Measurements from ENCODE around the gene ELL2.

ELL2 gene

DNA sequence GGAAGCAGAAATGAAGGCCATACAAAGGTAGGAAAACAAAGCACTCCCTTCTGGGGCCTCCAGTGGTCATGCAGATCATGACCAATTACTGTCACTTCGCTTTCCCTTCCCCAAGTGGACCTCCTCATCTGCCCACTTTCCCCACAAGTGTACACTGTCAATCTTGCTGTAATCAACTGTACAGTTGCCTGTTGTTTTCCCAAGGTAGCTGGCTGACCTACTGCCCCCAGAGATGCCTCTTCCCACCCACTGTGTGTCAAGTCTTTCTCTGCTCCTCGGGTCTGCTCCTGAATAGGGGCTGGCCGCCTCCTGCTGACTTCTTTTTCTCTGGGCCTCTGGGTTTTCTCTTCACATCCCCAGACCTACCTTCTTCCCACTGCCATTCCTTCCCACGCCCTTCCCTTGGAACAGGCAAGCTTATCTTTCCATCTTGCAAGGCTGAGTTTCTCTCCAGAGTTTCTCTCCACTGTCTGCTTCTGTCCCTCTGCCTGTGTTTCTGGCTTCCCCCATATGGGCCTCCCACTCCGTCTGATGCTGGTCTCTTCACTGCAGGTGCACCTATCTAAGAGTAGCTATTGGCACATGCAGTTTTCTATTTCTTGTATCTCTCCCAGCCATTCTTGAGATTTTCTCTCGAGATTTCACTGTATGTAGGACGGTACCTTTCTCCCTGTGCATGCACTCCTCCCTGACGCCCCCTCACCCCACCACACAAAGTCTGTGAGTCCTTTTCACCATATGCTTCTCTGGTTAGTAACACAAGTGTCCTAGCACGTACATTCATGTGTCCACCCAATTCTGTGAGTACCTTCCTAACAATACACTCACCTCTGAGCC, 2.4 kb downstream of the ELL2 start:
- no peak for DNase-seq (ENCODE audit: low read depth)
- H3K4me3 ChIP-seq (ENCODE audit: control insufficient read depth, low read depth, low read length), result peak overlapping the region; percentile 95
- TF ChIP-seq, protein P1, sequence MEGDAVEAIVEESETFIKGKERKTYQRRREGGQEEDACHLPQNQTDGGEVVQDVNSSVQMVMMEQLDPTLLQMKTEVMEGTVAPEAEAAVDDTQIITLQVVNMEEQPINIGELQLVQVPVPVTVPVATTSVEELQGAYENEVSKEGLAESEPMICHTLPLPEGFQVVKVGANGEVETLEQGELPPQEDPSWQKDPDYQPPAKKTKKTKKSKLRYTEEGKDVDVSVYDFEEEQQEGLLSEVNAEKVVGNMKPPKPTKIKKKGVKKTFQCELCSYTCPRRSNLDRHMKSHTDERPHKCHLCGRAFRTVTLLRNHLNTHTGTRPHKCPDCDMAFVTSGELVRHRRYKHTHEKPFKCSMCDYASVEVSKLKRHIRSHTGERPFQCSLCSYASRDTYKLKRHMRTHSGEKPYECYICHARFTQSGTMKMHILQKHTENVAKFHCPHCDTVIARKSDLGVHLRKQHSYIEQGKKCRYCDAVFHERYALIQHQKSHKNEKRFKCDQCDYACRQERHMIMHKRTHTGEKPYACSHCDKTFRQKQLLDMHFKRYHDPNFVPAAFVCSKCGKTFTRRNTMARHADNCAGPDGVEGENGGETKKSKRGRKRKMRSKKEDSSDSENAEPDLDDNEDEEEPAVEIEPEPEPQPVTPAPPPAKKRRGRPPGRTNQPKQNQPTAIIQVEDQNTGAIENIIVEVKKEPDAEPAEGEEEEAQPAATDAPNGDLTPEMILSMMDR (IDR thresholded peaks at IDR 0.05; ENCODE audit: control insufficient read depth, insufficient read depth, low read depth, low read length, missing control alignments), result no peak

DNA sequence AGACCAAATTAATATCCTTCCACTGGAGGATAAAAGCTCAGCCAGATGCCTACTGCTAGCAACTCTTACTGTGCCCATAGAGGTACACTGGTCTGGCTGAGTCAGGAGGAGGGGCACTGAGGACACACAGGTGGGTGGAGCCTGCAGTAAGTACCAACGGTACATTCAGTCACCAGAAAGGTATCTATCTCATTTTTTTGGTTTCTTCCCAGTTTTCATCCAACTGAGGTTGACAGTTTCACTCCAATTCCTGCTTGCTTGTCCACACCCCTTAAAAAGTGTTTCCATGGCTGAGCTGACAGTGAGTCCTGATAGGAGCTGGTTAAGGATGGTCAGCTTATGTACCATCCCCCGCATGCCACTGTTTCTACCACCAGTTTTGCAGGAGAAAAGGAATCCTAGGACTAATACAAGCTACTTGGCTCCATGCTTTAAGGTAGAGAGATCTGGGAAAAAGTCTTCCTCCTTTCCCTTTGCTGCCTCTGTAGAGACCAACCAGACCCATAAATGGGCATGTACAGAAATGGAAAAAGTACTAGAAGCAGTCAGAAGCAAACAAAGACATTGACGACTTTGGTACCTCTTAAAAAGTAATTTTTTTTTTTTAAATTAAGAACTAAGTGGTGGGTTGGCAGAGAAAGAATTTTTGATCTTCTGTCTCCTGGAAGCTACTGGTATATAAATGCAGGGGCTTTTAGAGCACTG, 3.2 kb downstream of the ELL2 start:
- TF ChIP-seq, protein P1 (IDR thresholded peaks at IDR 0.05; ENCODE audit: control insufficient read depth, insufficient read depth, low read depth, low read length, missing control alignments), result no peak
- peak overlapping the region; percentile 95 for H3K4me3 ChIP-seq (ENCODE audit: control insufficient read depth, low read depth, low read length)
- no peak for DNase-seq (ENCODE audit: low read depth)

DNA sequence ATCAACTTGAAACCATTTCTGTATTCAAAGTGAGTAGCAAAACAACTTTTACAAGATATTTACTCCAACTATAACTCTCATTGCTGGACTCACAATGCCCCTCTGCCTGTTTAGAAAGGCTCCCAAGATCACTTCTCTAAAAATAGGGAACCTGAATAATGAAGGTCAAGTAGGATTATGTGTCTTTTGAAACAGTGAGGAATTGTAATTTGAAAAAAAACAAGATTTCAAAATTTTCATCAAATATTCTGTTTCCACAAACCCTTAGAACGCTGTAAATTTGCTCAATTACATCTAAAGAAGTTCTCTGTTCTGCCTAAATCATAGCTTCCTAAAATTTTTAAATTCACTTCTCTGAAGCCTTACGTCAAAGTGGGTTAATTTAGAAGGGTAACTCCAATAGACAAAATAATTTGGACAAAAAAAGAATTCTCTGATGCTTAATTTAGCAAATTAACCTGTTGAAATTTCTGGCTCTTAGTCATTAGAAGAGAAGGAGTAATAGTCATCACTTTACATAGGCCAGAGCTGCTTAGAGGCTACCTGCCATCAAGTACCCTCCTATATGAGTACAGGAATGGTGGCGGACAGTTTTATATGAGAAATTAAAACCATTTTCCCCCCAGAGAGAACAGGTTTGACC, 4.0 kb downstream of the ELL2 start:
- DNase-seq (ENCODE audit: low read depth), result no peak
- TF ChIP-seq, protein P1 (IDR thresholded peaks at IDR 0.05; ENCODE audit: control insufficient read depth, insufficient read depth, low read depth, low read length, missing control alignments), result no peak
- peak overlapping the region; percentile 95 for H3K4me3 ChIP-seq (ENCODE audit: control insufficient read depth, low read depth, low read length)

DNA sequence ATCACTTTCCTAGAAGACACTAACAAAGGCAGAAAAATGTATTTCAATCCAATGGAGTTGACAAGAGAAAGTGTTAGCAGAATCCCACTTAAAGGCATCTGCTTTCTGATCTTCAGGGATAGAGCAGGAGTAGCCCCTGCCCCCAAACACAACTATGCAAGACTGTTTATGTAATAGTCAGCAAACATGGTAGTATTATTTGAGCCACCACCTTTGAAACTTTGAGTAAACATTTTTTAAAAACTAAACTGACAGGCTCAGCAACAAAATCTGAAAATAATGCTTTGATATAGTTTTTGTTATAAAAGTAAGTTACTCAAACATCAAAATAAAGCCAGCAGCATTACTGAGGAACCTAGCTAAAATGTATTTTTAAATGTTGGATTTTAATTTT, 4.8 kb downstream of the ELL2 start:
- no peak for DNase-seq (ENCODE audit: low read depth)
- TF ChIP-seq, protein P1 (IDR thresholded peaks at IDR 0.05; ENCODE audit: control insufficient read depth, insufficient read depth, low read depth, low read length, missing control alignments), result no peak
- H3K4me3 ChIP-seq (ENCODE audit: control insufficient read depth, low read depth, low read length), result no peak overlapping the region; the same call in 1 of the 2 replicates

DNA sequence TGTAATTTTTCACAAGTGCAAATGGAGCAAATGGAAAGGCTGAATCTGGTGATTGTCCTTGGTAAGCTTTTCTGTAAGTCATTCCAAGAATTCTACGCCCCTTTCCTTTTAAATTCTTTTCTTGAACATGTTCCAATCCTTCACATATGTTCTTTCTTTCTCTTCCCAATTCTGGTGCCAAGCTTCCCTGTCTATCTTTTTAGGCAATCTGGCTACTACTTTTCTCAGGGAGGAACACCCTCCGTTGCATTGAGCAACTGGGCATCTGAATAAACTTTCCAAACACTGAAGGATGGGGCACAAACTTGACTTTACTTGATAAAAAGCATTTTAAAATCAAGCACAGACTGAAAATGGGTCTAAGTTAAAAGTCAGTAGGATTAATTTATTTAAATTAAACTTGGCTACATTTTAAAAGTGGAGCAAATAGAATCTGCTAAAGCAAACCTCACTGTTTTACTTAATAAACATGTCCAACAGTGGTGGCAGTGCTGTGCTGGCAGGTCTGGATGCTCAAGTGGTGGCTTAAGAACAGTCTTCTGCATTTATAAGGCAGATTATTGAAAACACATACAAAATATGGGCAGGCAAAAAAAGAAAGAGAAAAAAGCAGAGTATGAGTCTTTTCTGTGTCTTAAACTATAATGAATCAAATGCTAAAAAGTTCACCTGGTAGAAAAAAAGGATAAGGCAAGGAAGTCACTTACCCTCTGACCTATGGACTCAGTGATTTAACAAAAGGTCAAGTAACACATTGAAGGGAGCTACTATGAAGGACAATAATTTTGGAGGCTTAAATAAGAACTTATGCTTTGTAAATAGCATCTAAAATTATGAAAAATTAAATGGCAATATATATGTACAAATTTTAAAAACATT, 5.4 kb downstream of the ELL2 start:
- no peak overlapping the region for H3K4me3 ChIP-seq (ENCODE audit: control insufficient read depth, low read depth, low read length)
- TF ChIP-seq, protein P1 (IDR thresholded peaks at IDR 0.05; ENCODE audit: control insufficient read depth, insufficient read depth, low read depth, low read length, missing control alignments), result no peak
- no peak for DNase-seq (ENCODE audit: low read depth)

DNA sequence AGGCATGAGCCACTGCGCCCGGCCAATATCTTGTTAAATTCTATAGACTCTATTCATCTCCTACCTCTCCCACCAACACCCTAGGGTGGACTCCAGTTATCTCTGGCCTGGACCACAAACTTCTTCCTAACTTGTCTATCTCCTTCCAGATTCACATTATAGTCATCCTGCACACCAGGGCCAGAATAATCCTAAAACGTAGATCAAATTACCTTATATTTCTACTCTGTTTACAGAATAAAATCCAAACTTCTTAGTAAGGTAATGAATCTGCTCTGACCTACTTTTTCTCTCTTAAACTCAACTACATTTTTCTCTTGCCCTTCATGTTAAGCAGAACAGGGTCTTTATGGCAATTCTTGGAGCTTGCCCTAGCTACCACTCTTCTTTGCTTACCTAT, 6.9 kb downstream of the ELL2 start:
- TF ChIP-seq, protein P1 (IDR thresholded peaks at IDR 0.05; ENCODE audit: control insufficient read depth, insufficient read depth, low read depth, low read length, missing control alignments), result no peak
- no peak for DNase-seq (ENCODE audit: low read depth)
- no peak overlapping the region for H3K4me3 ChIP-seq (ENCODE audit: control insufficient read depth, low read depth, low read length)

Measured in AG09309 (cell line).